ENCODE measurements around the gene DNM2.
"Not testable (repeated sequence)": the region's sequence is repeated elsewhere in the genome, so short reads cannot be mapped to it uniquely, and the experiment has no call there.

The DNM2 gene

DNA sequence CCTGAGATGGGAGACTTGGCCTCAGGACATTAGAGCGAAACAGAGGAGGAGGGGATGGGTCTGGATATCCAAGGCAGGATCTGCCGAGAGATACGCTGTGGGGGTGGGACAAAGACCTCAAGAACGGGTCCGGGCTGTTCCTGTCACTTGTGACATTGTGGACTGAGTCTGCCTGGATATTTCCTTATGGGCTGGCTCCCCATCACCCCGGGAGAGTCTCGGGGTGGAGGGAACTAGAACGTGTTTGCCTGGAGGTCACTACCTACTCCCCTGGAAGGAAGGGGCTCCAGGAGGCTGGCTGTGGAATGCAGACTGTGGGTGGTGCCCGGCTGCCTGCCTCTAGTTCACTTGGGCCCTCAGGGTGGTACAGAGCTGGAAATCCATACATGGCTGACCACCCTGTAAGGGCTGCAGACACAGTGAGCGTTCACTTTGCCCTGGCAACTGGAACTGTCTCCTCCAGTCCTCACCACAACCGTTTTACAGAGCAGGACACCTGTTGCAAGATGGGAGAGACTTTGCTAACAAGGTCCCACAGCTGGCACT, 26.4 kb downstream of the DNM2 start:
- no peak overlapping the region for H2AFZ ChIP-seq (ENCODE audit: low read depth, low read length)
- H3K4me1 ChIP-seq (ENCODE audit: insufficient read depth, low read length), result no peaks in the 10 kb centered on the region
- no peaks in the 10 kb centered on the region for H3K27me3 ChIP-seq (ENCODE audit: insufficient read depth, low read length)
- H3K36me3 ChIP-seq (ENCODE audit: insufficient read depth, low read length), result no peaks in the 10 kb centered on the region
- H3K9me3 ChIP-seq (ENCODE audit: low read length), result peaks cover 2% of the 10 kb centered on the region
- no peak overlapping the region for H3K4me3 ChIP-seq (ENCODE audit: low read length)

- Histone ChIP-seq H3K27me3 (ENCODE audit: insufficient read depth, low read length) (no peaks in the 10 kb centered on the region), H3K4me3 (ENCODE audit: low read length) (no peak overlapping the region), H3K36me3 (ENCODE audit: insufficient read depth, low read length) (no peaks in the 10 kb centered on the region), H3K9me3 (ENCODE audit: low read length) (peaks cover 2% of the 10 kb centered on the region), H2AFZ (ENCODE audit: low read depth, low read length) (no peak overlapping the region), H3K4me1 (ENCODE audit: insufficient read depth, low read length) (no peaks in the 10 kb centered on the region)
Measured at GRCh38 chr19:10744801-10745293, 27.0 kb downstream of the DNM2 start.

DNA sequence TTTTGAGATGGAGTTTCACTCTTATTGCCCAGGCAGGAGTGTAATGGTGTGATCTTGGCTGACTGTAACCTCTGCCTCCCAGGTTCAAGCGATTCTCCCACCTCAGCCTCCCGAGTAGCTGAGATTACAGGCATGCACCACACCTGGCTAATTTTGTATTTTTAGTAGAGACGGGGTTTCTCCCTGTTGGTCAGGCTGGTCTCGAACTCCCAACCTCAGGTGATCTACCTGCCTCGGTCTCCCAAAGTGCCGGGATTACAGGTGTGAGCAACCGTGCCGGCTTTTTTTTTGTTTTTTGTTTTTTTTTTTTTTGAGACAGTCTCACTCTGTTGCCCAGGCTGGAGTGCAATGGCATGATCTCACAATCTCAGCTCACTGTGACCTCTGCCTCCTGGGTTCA, 28.6 kb downstream of the DNM2 start:
- H3K4me1 ChIP-seq (ENCODE audit: insufficient read depth, low read length); H3K9me3 ChIP-seq (ENCODE audit: low read length); H2AFZ ChIP-seq (ENCODE audit: low read depth, low read length); H3K27me3 ChIP-seq (ENCODE audit: insufficient read depth, low read length); H3K4me3 ChIP-seq (ENCODE audit: low read length); H3K36me3 ChIP-seq (ENCODE audit: insufficient read depth, low read length): not testable (repeated sequence)

DNA sequence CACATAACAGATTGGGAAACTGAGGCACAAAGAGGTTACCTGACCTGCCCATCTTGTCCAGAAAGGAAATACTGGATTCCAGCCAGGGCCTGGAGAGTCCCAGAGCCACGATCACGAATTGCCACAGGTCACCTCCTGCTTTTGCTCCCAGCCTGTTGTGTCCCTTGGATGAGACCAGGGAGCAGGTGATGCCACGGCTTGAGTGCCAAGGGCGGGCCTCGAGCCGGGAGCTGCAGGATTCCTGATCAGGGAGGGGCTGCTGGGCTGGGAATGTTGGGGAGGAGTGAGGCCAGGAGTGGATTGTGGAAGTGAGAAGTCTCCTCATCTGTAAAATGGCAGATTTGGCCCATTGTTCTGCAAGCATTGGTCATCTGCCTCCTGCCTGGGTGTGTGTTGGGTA, 29.4 kb downstream of the DNM2 start:
- no peaks in the 10 kb centered on the region for H3K27me3 ChIP-seq (ENCODE audit: insufficient read depth, low read length)
- H3K36me3 ChIP-seq (ENCODE audit: insufficient read depth, low read length), result no peaks in the 10 kb centered on the region
- no peaks in the 10 kb centered on the region for H3K9me3 ChIP-seq (ENCODE audit: low read length)
- H3K4me3 ChIP-seq (ENCODE audit: low read length), result no peak overlapping the region
- no peaks in the 10 kb centered on the region for H3K4me1 ChIP-seq (ENCODE audit: insufficient read depth, low read length)
- no peak overlapping the region for H2AFZ ChIP-seq (ENCODE audit: low read depth, low read length)

DNA sequence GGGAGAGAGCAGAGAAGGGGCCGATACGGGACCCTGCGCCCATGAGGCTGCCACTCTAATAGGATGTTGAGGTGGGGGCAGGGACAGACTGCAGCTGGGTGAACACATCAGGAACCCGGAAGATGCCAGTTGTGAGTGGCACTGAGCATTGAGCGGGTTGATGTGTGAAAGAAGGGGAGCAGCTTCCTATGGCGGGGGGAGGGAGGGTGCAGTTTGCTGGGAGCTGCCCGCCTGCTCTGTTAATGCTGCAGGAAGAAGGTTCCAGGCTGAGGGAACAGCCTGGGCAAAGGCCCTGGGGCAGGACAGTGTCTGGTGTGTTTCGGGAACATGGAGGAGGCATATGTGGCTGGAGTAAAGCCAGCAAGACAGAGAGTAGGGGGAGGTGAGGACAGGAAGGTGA, 29.8 kb downstream of the DNM2 start:
- Histone ChIP-seq H3K36me3 (ENCODE audit: insufficient read depth, low read length) (no peaks in the 10 kb centered on the region), H3K4me3 (ENCODE audit: low read length) (no peak overlapping the region), H3K4me1 (ENCODE audit: insufficient read depth, low read length) (no peaks in the 10 kb centered on the region), H3K27me3 (ENCODE audit: insufficient read depth, low read length) (no peaks in the 10 kb centered on the region), H3K9me3 (ENCODE audit: low read length) (no peaks in the 10 kb centered on the region), H2AFZ (ENCODE audit: low read depth, low read length) (no peak overlapping the region)

DNA sequence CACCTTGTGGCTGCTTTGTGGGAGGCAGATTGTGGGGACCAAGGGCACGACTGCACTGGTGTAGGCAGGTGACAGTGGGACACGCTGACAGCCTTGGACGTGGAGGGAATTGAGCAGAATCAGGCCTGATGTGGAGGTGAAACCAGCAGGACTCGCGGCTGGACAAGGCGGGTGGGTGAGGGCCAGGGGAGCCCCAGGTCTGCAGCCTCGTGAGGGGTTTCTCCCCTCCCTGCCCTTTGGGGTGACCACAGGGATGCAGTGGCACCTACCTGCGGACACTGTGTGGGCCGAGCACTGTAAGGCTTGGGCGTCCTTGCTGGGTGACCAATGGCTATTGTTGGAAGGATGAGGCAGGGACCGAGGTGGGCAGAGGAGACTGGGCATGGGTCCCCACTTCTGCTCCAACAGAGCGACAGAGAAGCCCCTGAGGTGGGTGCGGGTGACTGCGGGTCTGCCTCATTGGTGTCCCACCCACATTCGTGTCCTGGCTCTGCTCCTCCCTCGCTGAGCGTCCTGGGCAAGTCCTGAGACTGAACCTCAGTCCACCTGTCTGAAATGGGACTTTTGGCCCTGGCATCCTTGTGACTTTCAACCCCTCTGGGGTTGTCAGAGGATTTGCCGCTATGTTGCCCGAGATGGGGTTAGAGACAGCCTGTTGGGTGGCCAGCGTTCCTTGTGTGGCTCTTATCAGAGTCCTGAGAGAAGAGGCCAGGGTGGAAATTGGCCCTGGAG, 30.5 kb downstream of the DNM2 start:
- Histone ChIP-seq H3K27me3 (ENCODE audit: insufficient read depth, low read length) (no peaks in the 10 kb centered on the region), H3K4me3 (ENCODE audit: low read length) (no peak overlapping the region), H3K4me1 (ENCODE audit: insufficient read depth, low read length) (no peaks in the 10 kb centered on the region), H2AFZ (ENCODE audit: low read depth, low read length) (no peak overlapping the region), H3K36me3 (ENCODE audit: insufficient read depth, low read length) (no peaks in the 10 kb centered on the region), H3K9me3 (ENCODE audit: low read length) (no peaks in the 10 kb centered on the region)

- Histone ChIP-seq H2AFZ (ENCODE audit: low read depth, low read length) (no peak overlapping the region), H3K4me1 (ENCODE audit: insufficient read depth, low read length) (no peaks in the 10 kb centered on the region), H3K27me3 (ENCODE audit: insufficient read depth, low read length) (no peaks in the 10 kb centered on the region), H3K4me3 (ENCODE audit: low read length) (no peak overlapping the region), H3K36me3 (ENCODE audit: insufficient read depth, low read length) (no peaks in the 10 kb centered on the region), H3K9me3 (ENCODE audit: low read length) (no peaks in the 10 kb centered on the region)
Measured at GRCh38 chr19:10748927-10749434, 31.1 kb downstream of the DNM2 start.

DNA sequence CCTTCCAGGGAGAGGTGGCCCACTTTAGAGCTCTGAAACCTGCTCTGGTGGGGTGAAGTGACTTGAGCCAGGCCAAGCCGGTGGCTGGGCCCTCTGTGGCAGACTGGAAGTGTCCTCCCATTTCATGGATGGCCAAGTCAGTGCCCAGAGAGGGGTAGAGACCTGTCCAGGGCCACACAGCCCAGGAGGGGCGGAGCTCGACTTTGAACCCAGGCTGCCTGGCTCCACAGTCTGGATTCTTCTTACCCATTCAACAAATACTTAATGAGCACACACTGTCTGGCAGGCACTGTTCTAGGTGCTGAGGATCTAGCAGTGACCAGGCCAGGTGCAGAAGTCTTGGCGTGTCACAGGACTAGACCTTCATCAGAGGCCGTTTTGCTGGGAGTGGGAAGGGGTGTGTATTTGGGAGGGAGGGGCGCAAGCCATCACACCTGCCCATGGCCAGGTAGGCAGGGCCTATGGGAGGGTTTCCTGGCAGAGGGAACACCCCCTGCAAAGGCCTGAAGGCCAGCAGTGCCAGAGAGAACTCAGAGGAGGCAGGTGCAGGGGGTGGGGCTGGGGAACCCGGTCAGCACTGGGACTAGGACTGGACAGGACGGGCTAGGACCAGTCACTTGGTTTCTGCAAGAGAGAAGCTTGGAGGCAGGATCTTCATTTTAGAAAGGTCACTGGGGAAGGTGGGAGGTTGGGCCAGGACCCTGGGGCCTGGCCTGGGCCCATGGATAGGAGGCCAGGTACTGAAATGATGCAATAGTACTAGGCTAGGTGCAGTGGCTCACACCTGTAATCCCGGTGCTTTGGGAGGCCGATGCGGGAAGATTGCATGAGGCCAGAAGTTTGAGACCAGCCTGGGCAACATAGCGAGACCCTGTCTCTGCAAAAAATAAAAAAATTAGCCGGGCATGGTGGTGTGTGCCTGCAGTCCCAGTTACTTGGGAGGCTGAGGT, 31.8 kb downstream of the DNM2 start:
- no peaks in the 10 kb centered on the region for H3K27me3 ChIP-seq (ENCODE audit: insufficient read depth, low read length)
- H3K4me1 ChIP-seq (ENCODE audit: insufficient read depth, low read length), result no peaks in the 10 kb centered on the region
- H3K36me3 ChIP-seq (ENCODE audit: insufficient read depth, low read length), result no peaks in the 10 kb centered on the region
- no peak overlapping the region for H3K4me3 ChIP-seq (ENCODE audit: low read length)
- H3K9me3 ChIP-seq (ENCODE audit: low read length), result no peaks in the 10 kb centered on the region
- H2AFZ ChIP-seq (ENCODE audit: low read depth, low read length), result no peak overlapping the region

GRCh38 chr19:10751109-10751953, 33.5 kb downstream of the DNM2 start:
- Histone ChIP-seq H2AFZ (ENCODE audit: low read depth, low read length) (no peak overlapping the region), H3K27me3 (ENCODE audit: insufficient read depth, low read length) (no peaks in the 10 kb centered on the region), H3K4me3 (ENCODE audit: low read length) (no peak overlapping the region), H3K4me1 (ENCODE audit: insufficient read depth, low read length) (no peaks in the 10 kb centered on the region), H3K36me3 (ENCODE audit: insufficient read depth, low read length) (no peaks in the 10 kb centered on the region), H3K9me3 (ENCODE audit: low read length) (no peaks in the 10 kb centered on the region)

DNA sequence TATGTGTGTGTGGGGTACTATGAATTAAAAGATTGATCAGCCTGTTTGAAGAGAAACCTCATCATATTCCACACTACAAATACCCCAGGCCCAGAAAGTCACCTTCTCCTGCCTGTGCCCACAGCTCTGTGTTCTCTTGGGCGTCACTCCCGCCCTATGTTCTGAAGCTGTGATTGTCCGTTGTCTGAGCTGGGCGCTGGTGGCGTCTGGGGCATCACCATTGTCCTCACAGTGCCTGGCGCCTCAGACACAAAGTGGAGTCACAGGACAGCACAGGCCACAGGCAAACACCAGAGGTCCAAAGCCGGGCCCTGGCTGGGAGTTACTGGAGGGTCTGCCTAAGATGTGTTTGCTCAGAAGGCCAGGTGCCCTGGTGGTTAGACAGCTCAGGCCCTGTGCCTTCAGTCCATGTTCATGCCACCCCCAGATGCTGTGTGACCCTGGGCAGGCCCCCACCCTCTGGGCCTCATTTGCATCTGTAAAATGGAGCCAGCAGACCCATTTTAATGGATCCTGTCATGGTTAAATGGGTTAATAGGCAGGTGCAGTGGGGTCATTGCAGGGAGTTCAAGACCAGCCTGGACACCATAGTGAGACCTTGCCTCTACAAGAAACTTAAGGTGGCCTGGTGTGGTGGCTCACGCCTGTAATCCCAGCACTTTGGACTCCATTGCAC, 34.5 kb downstream of the DNM2 start:
- H2AFZ ChIP-seq (ENCODE audit: low read depth, low read length), result no peak overlapping the region
- no peak overlapping the region for H3K4me3 ChIP-seq (ENCODE audit: low read length)
- no peaks in the 10 kb centered on the region for H3K4me1 ChIP-seq (ENCODE audit: insufficient read depth, low read length)
- no peaks in the 10 kb centered on the region for H3K27me3 ChIP-seq (ENCODE audit: insufficient read depth, low read length)
- no peaks in the 10 kb centered on the region for H3K36me3 ChIP-seq (ENCODE audit: insufficient read depth, low read length)
- H3K9me3 ChIP-seq (ENCODE audit: low read length), result no peaks in the 10 kb centered on the region

DNA sequence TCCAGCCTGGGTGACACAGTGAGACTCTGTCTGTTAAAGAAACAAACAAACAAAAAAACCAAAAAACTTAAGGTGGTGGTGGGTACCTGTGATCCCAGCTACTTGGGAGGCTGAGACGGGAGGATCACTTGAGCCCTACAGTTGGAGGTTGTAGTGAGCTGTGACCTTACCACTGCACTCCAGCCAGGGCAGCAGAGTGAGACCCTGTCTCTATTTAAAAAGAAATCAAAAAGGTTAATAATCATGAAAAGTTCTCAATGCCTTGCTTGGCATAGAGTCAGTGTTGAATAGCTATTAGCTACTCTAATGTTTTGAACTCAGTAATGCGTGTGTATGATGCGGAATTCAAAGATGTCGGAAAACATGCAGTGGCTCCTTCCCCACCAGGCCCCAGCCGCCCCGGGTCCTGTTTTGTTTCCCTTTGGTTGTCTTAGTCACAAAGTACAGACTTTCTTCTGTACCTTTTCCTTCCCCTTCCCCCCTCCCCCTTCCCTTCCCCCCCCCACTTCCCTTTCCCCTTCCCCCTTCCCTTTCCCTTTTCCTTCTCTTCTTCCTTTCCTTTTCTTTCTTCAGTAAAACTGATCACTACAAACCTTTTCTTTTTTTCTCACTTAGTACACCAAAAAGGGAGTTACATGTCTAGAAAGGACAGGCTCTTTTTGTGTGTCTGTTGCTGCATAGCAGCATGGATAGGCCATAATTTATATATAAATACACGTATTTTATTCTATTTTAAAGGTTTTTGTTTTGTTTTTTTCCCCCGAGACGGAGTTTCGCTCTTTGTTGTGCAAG, 35.2 kb downstream of the DNM2 start:
- Histone ChIP-seq H2AFZ (ENCODE audit: low read depth, low read length) (no peak overlapping the region), H3K36me3 (ENCODE audit: insufficient read depth, low read length) (no peaks in the 10 kb centered on the region), H3K4me3 (ENCODE audit: low read length) (no peak overlapping the region), H3K4me1 (ENCODE audit: insufficient read depth, low read length) (no peaks in the 10 kb centered on the region), H3K27me3 (ENCODE audit: insufficient read depth, low read length) (no peaks in the 10 kb centered on the region), H3K9me3 (ENCODE audit: low read length) (no peaks in the 10 kb centered on the region)

Measured in neuron (in vitro differentiated cells).